Fibroblast of skin of left biceps (primary cell): ENCODE data around the gene ABT1.

ENCODE experiments used
- DNase-seq, 2 experiments: peaks; one replicate each; pipeline ENCODE4 v3.0.0-alpha.2; 2013; ENCODE audit warnings: low read depth in 2 of 2

Gene ABT1

GRCh38 chr6:26571592-26572296 is 25.0 kb upstream of the ABT1 start:
- DNase-seq: peak; percentile 76 to 78

GRCh38 chr6:26575494-26575939 is 21.2 kb upstream of the ABT1 start:
- DNase-seq: no peak

GRCh38 chr6:26576407-26576843 is 20.3 kb upstream of the ABT1 start:
- DNase-seq: no peak

- no peak for DNase-seq
Measured at GRCh38 chr6:26576929-26577719, 19.6 kb upstream of the ABT1 start.

- no peak for DNase-seq
Measured at GRCh38 chr6:26577720-26578072, 19.1 kb upstream of the ABT1 start.

GRCh38 chr6:26578279-26578678 is 18.5 kb upstream of the ABT1 start:
- no peak for DNase-seq

GRCh38 chr6:26578741-26579140 is 18.0 kb upstream of the ABT1 start:
- no peak for DNase-seq

GRCh38 chr6:26581164-26581915 is 15.4 kb upstream of the ABT1 start:
- no peak for DNase-seq

GRCh38 chr6:26588965-26589364 is 7.8 kb upstream of the ABT1 start:
- DNase-seq: no peak

- DNase-seq: no peak
Measured at GRCh38 chr6:26592649-26593048, 4.1 kb upstream of the ABT1 start.

- no peak for DNase-seq
Measured at GRCh38 chr6:26593278-26594130, 3.2 kb upstream of the ABT1 start.

GRCh38 chr6:26594131-26594498 is 2.6 kb upstream of the ABT1 start:
- DNase-seq: no peak

- no peak for DNase-seq
Measured at GRCh38 chr6:26594730-26595632, 1.8 kb upstream of the ABT1 start.

GRCh38 chr6:26595669-26596269 is 984 bp upstream of the ABT1 start:
- peak in 1 of 2 experiments; percentile 61 for DNase-seq

GRCh38 chr6:26597389-26597766 is 625 bp downstream of the ABT1 start:
- no peak for DNase-seq

GRCh38 chr6:26597821-26598220 is 1.1 kb downstream of the ABT1 start:
- DNase-seq: no peak

GRCh38 chr6:26598267-26598666 is 1.5 kb downstream of the ABT1 start:
- no peak for DNase-seq

- DNase-seq: no peak
Measured at GRCh38 chr6:26599134-26599533, 2.4 kb downstream of the ABT1 start.

GRCh38 chr6:26599591-26599990 is 2.8 kb downstream of the ABT1 start:
- no peak for DNase-seq

GRCh38 chr6:26600759-26601158 is 4.0 kb downstream of the ABT1 start:
- DNase-seq: no peak
